ENCODE results near the gene ATP1A2.

ATP1A2 gene

GRCh38 chr1:160085686-160086455 is 29.7 kb upstream of the ATP1A2 start:
- peak; percentile 92 for DNase-seq (ENCODE audit: low spot score)

- DNase-seq (ENCODE audit: low spot score): no peak
Measured at GRCh38 chr1:160086456-160086892, 29.1 kb upstream of the ATP1A2 start.

- no peak for DNase-seq (ENCODE audit: low spot score)
Measured at GRCh38 chr1:160087118-160087662, 28.4 kb upstream of the ATP1A2 start.

- DNase-seq (ENCODE audit: low spot score): no peak
Measured at GRCh38 chr1:160089883-160090282, 25.7 kb upstream of the ATP1A2 start.

GRCh38 chr1:160090760-160091159 is 24.8 kb upstream of the ATP1A2 start:
- DNase-seq (ENCODE audit: low spot score): no peak

- no peak for DNase-seq (ENCODE audit: low spot score)
Measured at GRCh38 chr1:160091666-160092223, 23.8 kb upstream of the ATP1A2 start.

- no peak for DNase-seq (ENCODE audit: low spot score)
Measured at GRCh38 chr1:160092366-160093068, 23.0 kb upstream of the ATP1A2 start.

- no peak for DNase-seq (ENCODE audit: low spot score)
Measured at GRCh38 chr1:160093069-160093395, 22.5 kb upstream of the ATP1A2 start.

GRCh38 chr1:160093624-160094290 is 21.8 kb upstream of the ATP1A2 start:
- no peak for DNase-seq (ENCODE audit: low spot score)

- DNase-seq (ENCODE audit: low spot score): no peak
Measured at GRCh38 chr1:160094291-160094625, 21.3 kb upstream of the ATP1A2 start.

- no peak for DNase-seq (ENCODE audit: low spot score)
Measured at GRCh38 chr1:160094806-160095205, 20.8 kb upstream of the ATP1A2 start.

- DNase-seq (ENCODE audit: low spot score): peak; percentile 95
Measured at GRCh38 chr1:160095382-160096105, 20.0 kb upstream of the ATP1A2 start.

GRCh38 chr1:160096274-160097116 is 19.1 kb upstream of the ATP1A2 start:
- no peak for DNase-seq (ENCODE audit: low spot score)

GRCh38 chr1:160097151-160097910 is 18.2 kb upstream of the ATP1A2 start:
- DNase-seq (ENCODE audit: low spot score): no peak

- peak; percentile 77 for DNase-seq (ENCODE audit: low spot score)
Measured at GRCh38 chr1:160097911-160098851, 17.4 kb upstream of the ATP1A2 start, which contains the start of gene IGSF8. IGSF8 (minus strand) TSS chr1:160098619; CDS start chr1:160098472, 147 bp downstream.

- DNase-seq (ENCODE audit: low spot score): peak; percentile 96
Measured at GRCh38 chr1:160098852-160099561, 16.6 kb upstream of the ATP1A2 start.

- no peak for DNase-seq (ENCODE audit: low spot score)
Measured at GRCh38 chr1:160099716-160100375, 15.7 kb upstream of the ATP1A2 start.

All from pons (tissue), 1 donor.